H1 (cell line): Measurements from ENCODE around the gene SLC39A7. TPM values are rescaled to one million over a fixed set of nuclear protein-coding genes. Genes with fewer than 3 reads are reported as not detected.

Source experiments
- ASH2L ChIP-seq: fragments of 200-600, 300-600 bp; sonication (generic); IDR thresholded peaks from one replicate; pipeline ENCODE4 v1.7.1; 2017; ENCODE audit warnings: low read length
- BCL11A ChIP-seq, 2 experiments: IDR thresholded peaks; one replicate each; pipeline ENCODE4 v1.6.1; 2011; ENCODE audit warnings: low read depth in 2 of 2, low read length in 2 of 2, mild to moderate bottlenecking in 2 of 2
- CBX8 ChIP-seq: fragments of 300-800, 300-1000 bp; sonication (generic); IDR thresholded peaks from 2 replicates; pipeline ENCODE4 v1.7.1; 2016; ENCODE audit warnings: low read depth, low read length, borderline replicate concordance
- EP300 ChIP-seq, 2 experiments: IDR thresholded peaks; 1 replicate in 1 of 2; 2 replicates in 1 of 2; pipeline ENCODE4 v1.6.1; 2011 to 2012; ENCODE audit warnings: low read depth in 2 of 2, low read length in 2 of 2, mild to moderate bottlenecking in 2 of 2, borderline replicate concordance in 1 of 2, inconsistent platforms in 1 of 2, moderate library complexity in 1 of 2
- polyA plus RNA-seq, 7 experiments: library from polyadenylated mRNA; depleted of rRNA in 3 of 7; stranded (reverse) in 5 of 7; unstranded in 2 of 7; fragments of >200 nt in 5 of 7; fragments of 200-250 nt in 2 of 7; gene quantifications; 1 replicate in 5 of 7; 2 replicates in 1 of 7; 4 replicates in 1 of 7; pipeline versions ENCODE4 v1.2.1 to v1.2.3, GENCODE V29; 2011 to 2013; ENCODE audit warnings: missing spikeins in 2 of 7, mixed read lengths in 2 of 7
- total RNA-seq: library from RNA; stranded (reverse); fragmentation: NEBNext Ultra II Directional; extraction: Animal tissue kit (Norgen Biotek cat#: 25700); gene quantifications from 2 replicates; pipeline ENCODE4 v1.2.1, GENCODE V29; 2021
- TF ChIP-seq, protein P1 (sequence below): fragments of 300-600 bp; sonication (generic); IDR thresholded peaks from 2 replicates; pipeline ENCODE4 v1.7.1; 2012; ENCODE audit warnings: low read length, moderate library complexity, mild to moderate bottlenecking, inconsistent platforms; ENCODE audit not compliant: insufficient replicate concordance

The SLC39A7 gene
- total and polyA plus RNA-seq, 2 of the 8 experiments (the other 6 are each of a cell fraction or from before 2014, with no cell fraction given): 63.3 to 123 TPM

DNA sequence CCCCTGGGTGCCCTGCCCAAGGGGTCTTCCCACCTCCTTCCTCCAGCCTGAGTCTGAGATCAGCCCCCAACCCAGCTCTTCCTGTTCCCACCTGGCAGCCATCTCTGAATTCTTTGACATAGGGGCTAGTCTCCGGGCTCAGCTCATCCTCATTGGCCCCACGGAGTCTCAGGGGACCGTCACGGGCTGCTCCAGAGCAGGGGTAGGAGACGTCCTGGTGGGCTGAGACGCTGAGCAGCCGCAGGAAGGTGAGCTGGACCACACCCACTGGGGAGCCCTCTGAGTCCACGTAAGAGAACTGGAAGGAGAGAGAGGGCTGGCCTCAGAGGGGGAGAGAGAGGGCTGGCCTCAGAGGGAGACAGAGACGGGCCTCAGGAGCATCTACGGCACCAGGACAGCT lies 36.5 kb upstream of the SLC39A7 start (continued):
- TF ChIP-seq, protein P1, sequence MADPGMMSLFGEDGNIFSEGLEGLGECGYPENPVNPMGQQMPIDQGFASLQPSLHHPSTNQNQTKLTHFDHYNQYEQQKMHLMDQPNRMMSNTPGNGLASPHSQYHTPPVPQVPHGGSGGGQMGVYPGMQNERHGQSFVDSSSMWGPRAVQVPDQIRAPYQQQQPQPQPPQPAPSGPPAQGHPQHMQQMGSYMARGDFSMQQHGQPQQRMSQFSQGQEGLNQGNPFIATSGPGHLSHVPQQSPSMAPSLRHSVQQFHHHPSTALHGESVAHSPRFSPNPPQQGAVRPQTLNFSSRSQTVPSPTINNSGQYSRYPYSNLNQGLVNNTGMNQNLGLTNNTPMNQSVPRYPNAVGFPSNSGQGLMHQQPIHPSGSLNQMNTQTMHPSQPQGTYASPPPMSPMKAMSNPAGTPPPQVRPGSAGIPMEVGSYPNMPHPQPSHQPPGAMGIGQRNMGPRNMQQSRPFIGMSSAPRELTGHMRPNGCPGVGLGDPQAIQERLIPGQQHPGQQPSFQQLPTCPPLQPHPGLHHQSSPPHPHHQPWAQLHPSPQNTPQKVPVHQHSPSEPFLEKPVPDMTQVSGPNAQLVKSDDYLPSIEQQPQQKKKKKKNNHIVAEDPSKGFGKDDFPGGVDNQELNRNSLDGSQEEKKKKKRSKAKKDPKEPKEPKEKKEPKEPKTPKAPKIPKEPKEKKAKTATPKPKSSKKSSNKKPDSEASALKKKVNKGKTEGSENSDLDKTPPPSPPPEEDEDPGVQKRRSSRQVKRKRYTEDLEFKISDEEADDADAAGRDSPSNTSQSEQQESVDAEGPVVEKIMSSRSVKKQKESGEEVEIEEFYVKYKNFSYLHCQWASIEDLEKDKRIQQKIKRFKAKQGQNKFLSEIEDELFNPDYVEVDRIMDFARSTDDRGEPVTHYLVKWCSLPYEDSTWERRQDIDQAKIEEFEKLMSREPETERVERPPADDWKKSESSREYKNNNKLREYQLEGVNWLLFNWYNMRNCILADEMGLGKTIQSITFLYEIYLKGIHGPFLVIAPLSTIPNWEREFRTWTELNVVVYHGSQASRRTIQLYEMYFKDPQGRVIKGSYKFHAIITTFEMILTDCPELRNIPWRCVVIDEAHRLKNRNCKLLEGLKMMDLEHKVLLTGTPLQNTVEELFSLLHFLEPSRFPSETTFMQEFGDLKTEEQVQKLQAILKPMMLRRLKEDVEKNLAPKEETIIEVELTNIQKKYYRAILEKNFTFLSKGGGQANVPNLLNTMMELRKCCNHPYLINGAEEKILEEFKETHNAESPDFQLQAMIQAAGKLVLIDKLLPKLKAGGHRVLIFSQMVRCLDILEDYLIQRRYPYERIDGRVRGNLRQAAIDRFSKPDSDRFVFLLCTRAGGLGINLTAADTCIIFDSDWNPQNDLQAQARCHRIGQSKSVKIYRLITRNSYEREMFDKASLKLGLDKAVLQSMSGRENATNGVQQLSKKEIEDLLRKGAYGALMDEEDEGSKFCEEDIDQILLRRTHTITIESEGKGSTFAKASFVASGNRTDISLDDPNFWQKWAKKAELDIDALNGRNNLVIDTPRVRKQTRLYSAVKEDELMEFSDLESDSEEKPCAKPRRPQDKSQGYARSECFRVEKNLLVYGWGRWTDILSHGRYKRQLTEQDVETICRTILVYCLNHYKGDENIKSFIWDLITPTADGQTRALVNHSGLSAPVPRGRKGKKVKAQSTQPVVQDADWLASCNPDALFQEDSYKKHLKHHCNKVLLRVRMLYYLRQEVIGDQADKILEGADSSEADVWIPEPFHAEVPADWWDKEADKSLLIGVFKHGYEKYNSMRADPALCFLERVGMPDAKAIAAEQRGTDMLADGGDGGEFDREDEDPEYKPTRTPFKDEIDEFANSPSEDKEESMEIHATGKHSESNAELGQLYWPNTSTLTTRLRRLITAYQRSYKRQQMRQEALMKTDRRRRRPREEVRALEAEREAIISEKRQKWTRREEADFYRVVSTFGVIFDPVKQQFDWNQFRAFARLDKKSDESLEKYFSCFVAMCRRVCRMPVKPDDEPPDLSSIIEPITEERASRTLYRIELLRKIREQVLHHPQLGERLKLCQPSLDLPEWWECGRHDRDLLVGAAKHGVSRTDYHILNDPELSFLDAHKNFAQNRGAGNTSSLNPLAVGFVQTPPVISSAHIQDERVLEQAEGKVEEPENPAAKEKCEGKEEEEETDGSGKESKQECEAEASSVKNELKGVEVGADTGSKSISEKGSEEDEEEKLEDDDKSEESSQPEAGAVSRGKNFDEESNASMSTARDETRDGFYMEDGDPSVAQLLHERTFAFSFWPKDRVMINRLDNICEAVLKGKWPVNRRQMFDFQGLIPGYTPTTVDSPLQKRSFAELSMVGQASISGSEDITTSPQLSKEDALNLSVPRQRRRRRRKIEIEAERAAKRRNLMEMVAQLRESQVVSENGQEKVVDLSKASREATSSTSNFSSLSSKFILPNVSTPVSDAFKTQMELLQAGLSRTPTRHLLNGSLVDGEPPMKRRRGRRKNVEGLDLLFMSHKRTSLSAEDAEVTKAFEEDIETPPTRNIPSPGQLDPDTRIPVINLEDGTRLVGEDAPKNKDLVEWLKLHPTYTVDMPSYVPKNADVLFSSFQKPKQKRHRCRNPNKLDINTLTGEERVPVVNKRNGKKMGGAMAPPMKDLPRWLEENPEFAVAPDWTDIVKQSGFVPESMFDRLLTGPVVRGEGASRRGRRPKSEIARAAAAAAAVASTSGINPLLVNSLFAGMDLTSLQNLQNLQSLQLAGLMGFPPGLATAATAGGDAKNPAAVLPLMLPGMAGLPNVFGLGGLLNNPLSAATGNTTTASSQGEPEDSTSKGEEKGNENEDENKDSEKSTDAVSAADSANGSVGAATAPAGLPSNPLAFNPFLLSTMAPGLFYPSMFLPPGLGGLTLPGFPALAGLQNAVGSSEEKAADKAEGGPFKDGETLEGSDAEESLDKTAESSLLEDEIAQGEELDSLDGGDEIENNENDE: no peak
- TF ChIP-seq ASH2L (no peak), BCL11A (IDR thresholded peaks at IDR 0.05; ENCODE audit: low read depth in 2 of 2, low read length in 2 of 2) (no peak), CBX8 (no peak), EP300 (IDR thresholded peaks at IDR 0.05; ENCODE audit: borderline replicate concordance in 1 of 2, low read depth in 2 of 2, low read length in 2 of 2) (no peak)
